Hepatocyte (in vitro differentiated cells): Measurements from ENCODE around the gene DSE.

Experiments used
- CTCF ChIP-seq: fragments of 200-600 bp; sonication (generic); IDR thresholded peaks from 2 replicates; pipeline ENCODE4 v1.5.1; 2016; ENCODE audit warnings: antibody characterized with exemption, mild to moderate bottlenecking; ENCODE audit not compliant: poor library complexity
- EZH2phosphoT487 ChIP-seq: fragments of 200-600 bp; sonication (generic); IDR thresholded peaks from one replicate; pipeline ENCODE4 v1.6.1; 2018; ENCODE audit warnings: antibody characterized with exemption, mild to moderate bottlenecking, low read depth, moderate library complexity; ENCODE audit not compliant: unreplicated experiment, severe bottlenecking

GRCh38 chr6:116482780-116483179 lies 112.0 kb downstream of the DSE start:
- no peak for TF ChIP-seq CTCF
- no peak for TF ChIP-seq EZH2phosphoT487
